Liver (tissue), 9 donors: ENCODE data around the gene PREX1. TPM values are rescaled to one million over a fixed set of nuclear protein-coding genes. Genes with fewer than 3 reads are reported as not detected.

Source experiments
- DNase-seq: peaks from one replicate; pipeline ENCODE4 v3.0.0-alpha.2; 2017; ENCODE audit warnings: low spot score
- H3K27ac ChIP-seq, 2 donors: one replicate each; pipeline ENCODE4 v1.7.0; 2013; ENCODE audit warnings: inconsistent platforms in 2 of 2, low read length in 2 of 2, control low read depth in 1 of 2, low read depth in 1 of 2, mild to moderate bottlenecking in 1 of 2
- H3K27me3 ChIP-seq, 4 donors: one replicate each; pipeline versions ENCODE4 v1.6.1 to v1.7.0; 2013; ENCODE audit warnings: low read length in 3 of 4, inconsistent platforms in 1 of 4, mild to moderate bottlenecking in 1 of 4, moderate library complexity in 1 of 4; ENCODE audit not compliant: control insufficient read depth in 4 of 4, insufficient read depth in 4 of 4
- H3K36me3 ChIP-seq, 4 donors: one replicate each; pipeline versions ENCODE4 v1.6.1 to v1.7.0; 2013; ENCODE audit warnings: low read length in 3 of 4, mild to moderate bottlenecking in 3 of 4, low read depth in 1 of 4, moderate library complexity in 1 of 4; ENCODE audit not compliant: control insufficient read depth in 4 of 4, insufficient read depth in 3 of 4
- H3K4me1 ChIP-seq, 4 donors: one replicate each; pipeline versions ENCODE4 v1.6.1 to v1.7.0; 2013; ENCODE audit warnings: low read length in 3 of 4, mild to moderate bottlenecking in 3 of 4, moderate library complexity in 1 of 4; ENCODE audit not compliant: control insufficient read depth in 4 of 4, insufficient read depth in 4 of 4
- H3K4me3 ChIP-seq, 3 donors: one replicate each; pipeline versions ENCODE4 v1.6.1 to v1.7.0; 2013; ENCODE audit warnings: low read length in 3 of 3, control low read depth in 1 of 3, low read depth in 1 of 3, mild to moderate bottlenecking in 1 of 3
- H3K9ac ChIP-seq, 2 donors: one replicate each; pipeline ENCODE4 v1.7.0; 2013; ENCODE audit warnings: low read length in 2 of 2, mild to moderate bottlenecking in 2 of 2, moderate library complexity in 2 of 2, control low read depth in 1 of 2, low read depth in 1 of 2
- H3K9me3 ChIP-seq, 4 donors: one replicate each; pipeline versions ENCODE4 v1.6.1 to v1.7.0; 2013; ENCODE audit warnings: low read length in 3 of 4; ENCODE audit not compliant: control insufficient read depth in 4 of 4
- EGR1 ChIP-seq, 2 donors: IDR thresholded peaks; 2 replicates each; pipeline ENCODE4 v1.6.1; 2016 to 2018; ENCODE audit warnings: antibody characterized with exemption in 2 of 2, low read depth in 2 of 2
- FOXA2 ChIP-seq: IDR thresholded peaks from 2 replicates; pipeline ENCODE4 v1.6.1; 2016; ENCODE audit warnings: antibody characterized with exemption
- GABPA ChIP-seq, 2 donors: IDR thresholded peaks in 1 of 2; conservative IDR thresholded peaks in 1 of 2; 2 replicates each; pipeline ENCODE4 v1.6.1; 2016; ENCODE audit warnings: antibody characterized with exemption in 2 of 2, mild to moderate bottlenecking in 1 of 2, moderate library complexity in 1 of 2
- HNF4A ChIP-seq, 2 donors: conservative IDR thresholded peaks; 2 replicates each; pipeline ENCODE4 v1.6.1; 2016; ENCODE audit warnings: antibody characterized with exemption in 2 of 2, mild to moderate bottlenecking in 2 of 2
- HNF4G ChIP-seq: IDR thresholded peaks from 2 replicates; pipeline ENCODE4 v1.6.1; 2016; ENCODE audit warnings: antibody characterized with exemption
- JUND ChIP-seq, 2 donors: IDR thresholded peaks; 2 replicates each; pipeline ENCODE4 v1.6.1; 2016; ENCODE audit warnings: antibody characterized with exemption in 2 of 2
- NR2F2 ChIP-seq: IDR thresholded peaks from 2 replicates; pipeline ENCODE4 v1.6.1; 2016; ENCODE audit warnings: antibody characterized with exemption
- RXRA ChIP-seq, 2 donors: IDR thresholded peaks; 2 replicates each; pipeline ENCODE4 v1.6.1; 2017 to 2018; ENCODE audit warnings: antibody characterized with exemption in 2 of 2, mild to moderate bottlenecking in 1 of 2
- SP1 ChIP-seq: IDR thresholded peaks from 2 replicates; pipeline ENCODE4 v1.6.1; 2018; ENCODE audit warnings: antibody characterized with exemption, mild to moderate bottlenecking
- TAF1 ChIP-seq: conservative IDR thresholded peaks from 2 replicates; pipeline ENCODE4 v1.6.1; 2016; ENCODE audit warnings: antibody characterized with exemption, mild to moderate bottlenecking
- YY1 ChIP-seq: IDR thresholded peaks from 2 replicates; pipeline ENCODE4 v1.6.1; 2016; ENCODE audit warnings: antibody characterized with exemption, mild to moderate bottlenecking
- WGBS: extraction: QIAGEN DNeasy Blood & Tissue Kit; methylation state at CpG from one replicate; pipeline ENCODE4 v1.1.7; 2013; 5-methylcytosine and 5-hydroxymethylcytosine counted together
- polyA plus RNA-seq, 2 donors: library from polyadenylated mRNA; stranded (reverse) in 1 of 2; unstranded in 1 of 2; fragments of 200-250 nt in 1 of 2; fragments of >200 nt in 1 of 2; fragmentation: Nextera tagmentation in 1 of 2; extraction: Ambion mirVana in 1 of 2; gene quantifications; one replicate each; pipeline versions ENCODE4 v1.2.1 to v1.2.3, GENCODE V29; 2013 to 2015
- total RNA-seq, 2 donors: library from RNA; depleted of rRNA; stranded (reverse); fragments of >200 nt; gene quantifications; one replicate each; pipeline ENCODE4 v1.2.3, GENCODE V29; 2014
- TF ChIP-seq, protein P1 (sequence below): IDR thresholded peaks from 2 replicates; pipeline ENCODE4 v1.6.1; 2016; ENCODE audit warnings: antibody characterized with exemption
- TF ChIP-seq, protein P2 (sequence below): IDR thresholded peaks from 2 replicates; pipeline ENCODE4 v1.6.1; 2016; ENCODE audit warnings: antibody characterized with exemption
- TF ChIP-seq, protein P3 (sequence below): fragments of 150-350 bp; IDR thresholded peaks from 2 replicates; pipeline ENCODE4 v1.5.1; 2017; ENCODE audit warnings: improper control_type of control experiment, low read depth, low read length; ENCODE audit not compliant: missing input control
- TF ChIP-seq, protein P4 (sequence below): IDR thresholded peaks from 2 replicates; pipeline ENCODE4 v1.6.1; 2016; ENCODE audit warnings: antibody characterized with exemption, mild to moderate bottlenecking
- donor health status: healthy.
- donor health status: healthy.
- donor health status: healthy.
- donor health status: healthy.
- donor health status: healthy.

Gene PREX1
- total and polyA plus RNA-seq, 4 donors: 2.2 to 18.0 (median 10.8) TPM

DNA sequence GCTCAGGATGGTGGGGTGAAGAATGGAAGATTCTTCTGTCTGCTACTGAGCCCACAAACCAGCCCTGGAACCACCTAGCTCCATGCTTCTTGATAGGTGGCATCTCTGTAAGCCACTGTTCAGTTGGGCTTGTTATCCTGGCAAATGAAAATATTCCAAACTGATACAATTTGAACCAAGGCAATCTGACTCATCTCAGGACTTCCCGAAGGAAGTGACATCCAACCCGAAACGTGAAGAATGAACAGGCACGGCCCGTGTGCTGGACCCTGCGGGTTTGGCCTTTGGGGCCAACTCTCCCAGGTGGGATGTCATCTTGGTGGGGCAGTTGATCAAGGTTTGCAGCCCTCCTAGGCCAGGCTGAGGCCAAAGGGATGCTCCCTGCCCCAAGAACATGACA lies 160.3 kb downstream of the PREX1 start:
- H3K27ac ChIP-seq: no peak overlapping the region
- no peaks in the 10 kb centered on the region for H3K4me1 ChIP-seq
- no peaks in the 10 kb centered on the region for H3K36me3 ChIP-seq

DNA sequence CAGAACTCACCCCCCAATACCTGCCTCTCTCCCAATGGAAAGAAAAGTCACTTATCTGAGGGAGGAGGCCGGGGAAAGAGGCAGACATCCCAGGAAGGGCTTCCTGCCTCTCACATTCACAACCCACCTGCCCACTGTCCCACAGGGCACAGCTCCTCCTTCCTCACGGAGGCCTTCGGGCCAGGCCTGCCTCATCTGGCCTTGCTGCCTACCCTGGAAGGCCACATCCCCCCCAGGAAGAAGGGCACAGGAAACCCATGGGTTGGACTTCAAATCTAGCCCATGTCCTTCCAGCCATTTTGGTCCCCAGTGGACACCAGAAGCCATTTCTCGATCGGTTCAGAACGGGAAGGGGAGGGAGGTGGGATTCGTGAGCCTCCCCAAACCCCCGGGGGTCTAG lies 162.0 kb downstream of the PREX1 start:
- no peaks in the 10 kb centered on the region for H3K36me3 ChIP-seq
- H3K4me1 ChIP-seq: no peaks in the 10 kb centered on the region
- no peak overlapping the region for H3K4me3 ChIP-seq
- WGBS: 97% methylated on average over 8 of the region's 8 CpGs
- no peak for DNase-seq
- no peaks in the 10 kb centered on the region for H3K27me3 ChIP-seq
- H3K9ac ChIP-seq: no peak overlapping the region
- TF ChIP-seq HNF4G: no peak
- no peak for TF ChIP-seq GABPA (IDR thresholded peaks at IDR 0.05 in 1 of 2, conservative IDR thresholded peaks at IDR 0.05 in 1 of 2)
- TF ChIP-seq FOXA2: no peak
- TF ChIP-seq, protein P1, sequence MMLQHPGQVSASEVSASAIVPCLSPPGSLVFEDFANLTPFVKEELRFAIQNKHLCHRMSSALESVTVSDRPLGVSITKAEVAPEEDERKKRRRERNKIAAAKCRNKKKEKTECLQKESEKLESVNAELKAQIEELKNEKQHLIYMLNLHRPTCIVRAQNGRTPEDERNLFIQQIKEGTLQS: no peak
- TF ChIP-seq, protein P2, sequence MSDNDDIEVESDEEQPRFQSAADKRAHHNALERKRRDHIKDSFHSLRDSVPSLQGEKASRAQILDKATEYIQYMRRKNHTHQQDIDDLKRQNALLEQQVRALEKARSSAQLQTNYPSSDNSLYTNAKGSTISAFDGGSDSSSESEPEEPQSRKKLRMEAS: no peak
- TF ChIP-seq, protein P3, sequence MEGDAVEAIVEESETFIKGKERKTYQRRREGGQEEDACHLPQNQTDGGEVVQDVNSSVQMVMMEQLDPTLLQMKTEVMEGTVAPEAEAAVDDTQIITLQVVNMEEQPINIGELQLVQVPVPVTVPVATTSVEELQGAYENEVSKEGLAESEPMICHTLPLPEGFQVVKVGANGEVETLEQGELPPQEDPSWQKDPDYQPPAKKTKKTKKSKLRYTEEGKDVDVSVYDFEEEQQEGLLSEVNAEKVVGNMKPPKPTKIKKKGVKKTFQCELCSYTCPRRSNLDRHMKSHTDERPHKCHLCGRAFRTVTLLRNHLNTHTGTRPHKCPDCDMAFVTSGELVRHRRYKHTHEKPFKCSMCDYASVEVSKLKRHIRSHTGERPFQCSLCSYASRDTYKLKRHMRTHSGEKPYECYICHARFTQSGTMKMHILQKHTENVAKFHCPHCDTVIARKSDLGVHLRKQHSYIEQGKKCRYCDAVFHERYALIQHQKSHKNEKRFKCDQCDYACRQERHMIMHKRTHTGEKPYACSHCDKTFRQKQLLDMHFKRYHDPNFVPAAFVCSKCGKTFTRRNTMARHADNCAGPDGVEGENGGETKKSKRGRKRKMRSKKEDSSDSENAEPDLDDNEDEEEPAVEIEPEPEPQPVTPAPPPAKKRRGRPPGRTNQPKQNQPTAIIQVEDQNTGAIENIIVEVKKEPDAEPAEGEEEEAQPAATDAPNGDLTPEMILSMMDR: no peak
- no peak for TF ChIP-seq TAF1
- no peak for TF ChIP-seq EGR1 (IDR thresholded peaks at IDR 0.05; ENCODE audit: low read depth in 2 of 2)
- TF ChIP-seq, protein P4, sequence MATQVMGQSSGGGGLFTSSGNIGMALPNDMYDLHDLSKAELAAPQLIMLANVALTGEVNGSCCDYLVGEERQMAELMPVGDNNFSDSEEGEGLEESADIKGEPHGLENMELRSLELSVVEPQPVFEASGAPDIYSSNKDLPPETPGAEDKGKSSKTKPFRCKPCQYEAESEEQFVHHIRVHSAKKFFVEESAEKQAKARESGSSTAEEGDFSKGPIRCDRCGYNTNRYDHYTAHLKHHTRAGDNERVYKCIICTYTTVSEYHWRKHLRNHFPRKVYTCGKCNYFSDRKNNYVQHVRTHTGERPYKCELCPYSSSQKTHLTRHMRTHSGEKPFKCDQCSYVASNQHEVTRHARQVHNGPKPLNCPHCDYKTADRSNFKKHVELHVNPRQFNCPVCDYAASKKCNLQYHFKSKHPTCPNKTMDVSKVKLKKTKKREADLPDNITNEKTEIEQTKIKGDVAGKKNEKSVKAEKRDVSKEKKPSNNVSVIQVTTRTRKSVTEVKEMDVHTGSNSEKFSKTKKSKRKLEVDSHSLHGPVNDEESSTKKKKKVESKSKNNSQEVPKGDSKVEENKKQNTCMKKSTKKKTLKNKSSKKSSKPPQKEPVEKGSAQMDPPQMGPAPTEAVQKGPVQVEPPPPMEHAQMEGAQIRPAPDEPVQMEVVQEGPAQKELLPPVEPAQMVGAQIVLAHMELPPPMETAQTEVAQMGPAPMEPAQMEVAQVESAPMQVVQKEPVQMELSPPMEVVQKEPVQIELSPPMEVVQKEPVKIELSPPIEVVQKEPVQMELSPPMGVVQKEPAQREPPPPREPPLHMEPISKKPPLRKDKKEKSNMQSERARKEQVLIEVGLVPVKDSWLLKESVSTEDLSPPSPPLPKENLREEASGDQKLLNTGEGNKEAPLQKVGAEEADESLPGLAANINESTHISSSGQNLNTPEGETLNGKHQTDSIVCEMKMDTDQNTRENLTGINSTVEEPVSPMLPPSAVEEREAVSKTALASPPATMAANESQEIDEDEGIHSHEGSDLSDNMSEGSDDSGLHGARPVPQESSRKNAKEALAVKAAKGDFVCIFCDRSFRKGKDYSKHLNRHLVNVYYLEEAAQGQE: no peak
- TF ChIP-seq SP1: no peak
- no peak for TF ChIP-seq NR2F2
- no peak for TF ChIP-seq YY1
- no peak for TF ChIP-seq HNF4A (conservative IDR thresholded peaks at IDR 0.05)
- no peak for TF ChIP-seq JUND (IDR thresholded peaks at IDR 0.05)
- TF ChIP-seq RXRA (IDR thresholded peaks at IDR 0.05): no peak
- H3K27ac ChIP-seq: no peak overlapping the region
- H3K9me3 ChIP-seq: no peaks in the 10 kb centered on the region

More for the DNA sequence above, 160.3 kb downstream of the PREX1 start:
- Histone ChIP-seq H3K4me3 (no peak overlapping the region), H3K9ac (no peak overlapping the region), H3K9me3 (no peaks in the 10 kb centered on the region), H3K27me3 (no peaks in the 10 kb centered on the region)
- DNase-seq: no peak
- TF ChIP-seq, protein P1: no peak
- TF ChIP-seq JUND (IDR thresholded peaks at IDR 0.05) (no peak), GABPA (IDR thresholded peaks at IDR 0.05 in 1 of 2, conservative IDR thresholded peaks at IDR 0.05 in 1 of 2) (no peak), HNF4G (no peak), TAF1 (no peak)
- 94% methylated on average over 6 of the region's 6 CpGs for WGBS
